ENCODE results near the gene DAB2.

DNA sequence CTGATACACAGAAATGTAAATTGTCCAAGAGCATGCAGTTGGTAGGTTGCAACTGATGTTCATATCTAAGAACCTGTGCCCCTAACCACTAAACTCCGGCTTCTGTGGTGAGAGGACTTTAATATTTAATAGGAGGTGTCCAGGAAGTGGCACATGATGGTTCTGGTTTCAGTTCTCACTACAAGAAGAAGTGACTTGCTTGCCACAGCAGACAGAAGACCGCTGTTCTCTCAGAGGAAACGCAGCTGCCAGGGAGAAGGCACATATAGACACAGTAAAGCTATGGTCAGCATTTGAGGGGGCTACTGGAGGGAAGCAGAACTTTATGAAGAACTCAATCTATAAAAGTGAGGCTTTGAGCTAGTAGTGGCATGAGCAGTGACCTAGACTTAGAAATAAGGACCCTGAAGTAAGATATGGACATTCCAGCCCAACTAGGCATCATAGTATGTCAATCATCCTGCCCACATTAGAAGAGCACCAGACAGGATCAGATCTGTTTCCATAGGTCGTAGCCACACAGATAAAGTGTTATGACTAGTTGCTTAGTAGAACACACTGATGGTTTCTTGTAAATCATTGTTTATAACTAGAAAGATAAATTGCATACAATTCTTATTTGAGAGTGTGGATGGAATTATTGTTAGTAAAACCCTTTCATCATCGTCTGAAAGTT lies 36.4 kb upstream of the DAB2 start:
- TF ChIP-seq, protein P1, sequence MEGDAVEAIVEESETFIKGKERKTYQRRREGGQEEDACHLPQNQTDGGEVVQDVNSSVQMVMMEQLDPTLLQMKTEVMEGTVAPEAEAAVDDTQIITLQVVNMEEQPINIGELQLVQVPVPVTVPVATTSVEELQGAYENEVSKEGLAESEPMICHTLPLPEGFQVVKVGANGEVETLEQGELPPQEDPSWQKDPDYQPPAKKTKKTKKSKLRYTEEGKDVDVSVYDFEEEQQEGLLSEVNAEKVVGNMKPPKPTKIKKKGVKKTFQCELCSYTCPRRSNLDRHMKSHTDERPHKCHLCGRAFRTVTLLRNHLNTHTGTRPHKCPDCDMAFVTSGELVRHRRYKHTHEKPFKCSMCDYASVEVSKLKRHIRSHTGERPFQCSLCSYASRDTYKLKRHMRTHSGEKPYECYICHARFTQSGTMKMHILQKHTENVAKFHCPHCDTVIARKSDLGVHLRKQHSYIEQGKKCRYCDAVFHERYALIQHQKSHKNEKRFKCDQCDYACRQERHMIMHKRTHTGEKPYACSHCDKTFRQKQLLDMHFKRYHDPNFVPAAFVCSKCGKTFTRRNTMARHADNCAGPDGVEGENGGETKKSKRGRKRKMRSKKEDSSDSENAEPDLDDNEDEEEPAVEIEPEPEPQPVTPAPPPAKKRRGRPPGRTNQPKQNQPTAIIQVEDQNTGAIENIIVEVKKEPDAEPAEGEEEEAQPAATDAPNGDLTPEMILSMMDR (IDR thresholded peaks at IDR 0.05) = no peak
- peak in 1 of 3 donors; percentile 16 for TF ChIP-seq POLR2AphosphoS5 (IDR thresholded peaks at IDR 0.05)
- no peak for TF ChIP-seq EP300 (IDR thresholded peaks at IDR 0.05)
